COLO829 (cell line): ENCODE measurements around the gene TBC1D8.

Experiments
- DNase-seq: peaks from one replicate; pipeline ENCODE4 v3.0.0; 2012; ENCODE audit warnings: low spot score

Gene TBC1D8

DNA sequence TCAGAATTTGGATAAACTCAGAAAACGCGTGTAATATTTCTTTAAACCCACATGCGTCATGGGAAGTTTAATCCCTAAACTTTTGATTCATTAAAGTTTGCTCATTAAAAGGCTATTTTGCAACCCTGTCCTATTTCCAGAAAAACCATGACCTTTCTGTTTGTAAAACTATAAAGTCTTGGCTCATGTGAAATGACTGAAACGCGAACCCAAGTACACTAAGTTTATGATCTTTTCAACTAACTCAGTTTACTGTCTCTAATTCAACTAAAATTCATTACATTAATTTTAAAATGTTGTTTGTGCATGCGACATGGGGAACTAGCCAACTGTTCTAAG lies 153.0 kb downstream of the TBC1D8 start:
- DNase-seq: no peak

DNA sequence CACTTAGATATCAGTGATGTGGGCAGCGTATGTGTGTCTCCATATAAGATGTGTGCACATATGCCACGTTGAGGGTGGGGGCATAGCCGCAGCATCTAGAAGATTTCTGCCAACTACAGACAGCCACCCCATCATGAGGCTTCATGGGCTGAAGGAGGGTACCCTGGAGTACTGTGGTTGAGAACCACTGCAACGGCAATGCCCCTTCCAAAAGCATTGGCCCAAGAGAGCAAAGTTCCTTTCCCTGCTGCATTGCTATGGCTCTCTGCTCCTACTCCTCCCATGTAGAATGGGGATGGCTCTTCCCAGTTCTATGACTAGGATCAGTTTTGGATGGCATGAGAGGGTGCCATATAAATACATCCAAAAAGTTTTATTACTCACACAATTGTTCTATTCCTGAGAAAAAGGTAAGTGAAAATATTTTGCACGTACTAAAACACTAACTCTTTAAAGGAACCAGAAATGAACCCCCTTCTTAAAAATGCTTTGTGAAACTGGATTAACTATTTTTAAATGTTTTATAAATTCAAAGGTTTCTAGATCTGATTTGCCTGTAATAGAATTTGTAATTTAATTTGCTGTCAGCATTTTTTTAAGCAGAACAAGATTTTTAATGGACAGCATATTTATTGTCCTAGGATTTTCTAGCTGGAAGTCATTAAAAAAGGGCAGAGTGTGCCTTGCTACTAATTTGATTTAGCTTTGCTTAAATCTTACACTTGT lies 153.5 kb downstream of the TBC1D8 start:
- no peak for DNase-seq

DNA sequence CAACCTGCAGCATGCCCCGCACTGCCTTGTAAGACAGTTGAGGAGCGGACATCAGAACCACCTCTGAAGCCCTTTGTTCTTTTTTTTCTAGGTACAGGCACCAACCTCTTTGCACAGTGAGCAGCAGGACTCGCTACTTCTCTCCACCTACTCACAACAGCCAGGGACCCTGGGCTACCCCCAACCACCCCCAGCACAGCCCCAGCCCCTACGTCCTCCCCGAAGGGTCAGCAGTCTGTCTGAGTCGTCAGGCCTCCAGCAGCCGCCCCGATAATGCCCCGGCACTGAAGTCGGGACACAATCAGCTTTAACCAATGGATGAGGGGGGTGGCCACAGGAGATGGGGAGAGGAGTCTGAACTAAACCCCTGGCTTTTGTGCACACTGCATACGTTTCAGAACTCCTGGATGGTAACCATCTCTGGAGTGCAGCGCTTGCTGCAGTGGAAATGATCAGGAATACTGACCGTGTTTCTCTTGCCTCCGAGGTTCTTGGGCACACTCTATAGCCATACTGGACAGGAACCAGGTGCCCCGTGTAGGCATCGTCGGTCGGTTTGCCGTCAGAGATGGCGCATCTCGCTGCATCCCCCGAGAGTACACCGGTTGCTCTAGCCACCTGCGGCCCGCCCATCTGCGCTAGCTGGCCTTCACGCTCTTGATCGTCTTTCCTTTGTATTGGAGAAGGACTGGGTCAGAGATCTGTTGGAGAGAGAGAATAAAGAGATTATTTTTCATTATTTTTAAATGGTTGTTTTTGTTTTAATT lies 155.7 kb downstream of the TBC1D8 start:
- DNase-seq: no peak

DNA sequence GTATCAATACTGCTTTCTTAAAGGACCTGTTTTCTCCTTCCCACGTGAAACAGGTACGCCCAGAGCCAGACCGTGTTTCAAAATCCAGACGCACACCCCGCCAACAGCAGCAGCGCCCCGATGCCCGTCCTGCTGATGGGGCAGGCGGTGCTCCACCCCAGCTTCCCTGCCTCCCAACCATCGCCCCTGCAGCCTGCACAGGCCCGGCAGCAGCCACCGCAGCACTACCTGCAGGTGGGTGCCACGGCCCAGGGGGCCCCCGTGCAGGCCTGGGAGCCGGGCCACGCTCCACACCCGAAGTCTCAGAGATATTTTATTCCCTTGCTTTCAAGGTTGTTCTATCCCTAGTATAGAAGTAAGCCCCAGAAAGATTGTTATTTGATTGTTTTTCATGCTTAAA lies 157.9 kb downstream of the TBC1D8 start:
- DNase-seq: no peak

DNA sequence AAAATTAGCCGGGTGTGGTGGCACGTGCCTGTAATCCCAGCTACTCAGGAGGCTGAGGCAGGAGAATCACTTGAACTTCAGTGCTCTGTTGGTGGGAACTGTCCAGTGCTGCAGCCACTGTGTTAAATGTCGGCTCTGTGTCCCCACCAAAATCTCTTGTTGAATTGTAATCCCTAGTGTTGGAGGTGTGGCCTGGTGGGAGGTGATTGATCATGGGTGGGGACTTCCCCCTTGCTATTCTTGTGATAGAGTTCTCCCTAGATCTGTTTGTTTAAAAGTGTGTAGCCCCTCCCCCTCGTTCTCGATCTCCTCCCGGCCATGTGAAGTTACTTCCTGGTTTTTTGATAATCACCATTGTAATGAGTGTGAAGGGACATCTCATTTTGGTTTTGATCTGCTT lies 158.9 kb downstream of the TBC1D8 start:
- DNase-seq: no peak

DNA sequence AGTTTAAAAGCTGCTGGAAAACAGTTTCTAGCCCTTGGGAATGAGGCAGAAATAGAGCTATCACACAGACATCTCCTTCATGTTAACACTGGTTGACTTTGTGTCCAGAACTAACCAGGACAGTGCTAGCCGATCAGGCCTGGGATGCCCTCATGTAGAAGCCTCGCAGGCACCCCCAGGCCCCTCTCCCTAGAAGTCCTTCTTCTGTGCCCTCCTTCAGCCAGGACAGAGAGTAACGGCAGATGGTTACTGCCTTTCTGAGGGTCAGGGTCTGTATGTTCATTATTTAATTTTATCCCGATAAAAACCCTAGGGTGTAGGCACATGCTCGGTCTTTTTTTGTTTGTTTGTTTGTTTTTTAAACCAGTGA lies 159.8 kb downstream of the TBC1D8 start:
- no peak for DNase-seq

DNA sequence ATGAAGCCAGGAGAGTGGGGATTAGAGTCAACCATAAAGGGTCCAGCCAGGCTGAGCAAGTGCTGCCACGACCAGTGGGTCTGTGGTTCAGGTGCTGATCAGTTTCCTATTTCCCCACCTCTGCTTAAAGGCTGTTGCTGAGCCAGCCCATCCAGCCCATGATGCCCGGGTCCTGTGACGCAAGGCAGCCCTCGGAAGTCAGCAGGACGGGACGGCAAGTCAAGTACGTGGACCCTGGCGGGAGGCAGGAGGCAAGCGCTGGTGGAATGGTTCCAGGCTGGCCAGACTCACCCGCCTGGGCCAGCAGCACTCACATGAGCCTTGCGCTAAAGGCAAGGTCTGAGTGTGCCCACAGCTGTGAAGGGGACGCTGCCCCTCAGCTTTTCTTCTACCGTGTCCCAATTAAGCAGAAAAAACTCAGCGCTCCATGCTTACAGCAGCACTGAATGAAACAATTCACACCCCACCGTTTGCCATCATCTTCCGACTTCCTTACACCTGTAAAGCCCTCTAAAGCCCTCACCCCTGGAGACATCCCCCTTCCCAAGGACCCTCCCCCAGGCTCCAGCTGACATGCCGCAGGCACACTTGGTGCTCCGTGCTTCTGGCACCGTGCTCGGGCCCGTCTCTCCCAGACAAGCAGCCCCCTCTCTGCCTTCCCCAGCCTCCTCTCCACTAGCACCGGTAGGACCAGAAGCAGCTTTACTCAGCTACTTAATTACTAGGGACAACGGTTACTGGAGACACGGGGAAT lies 160.4 kb downstream of the TBC1D8 start:
- no peak for DNase-seq

DNA sequence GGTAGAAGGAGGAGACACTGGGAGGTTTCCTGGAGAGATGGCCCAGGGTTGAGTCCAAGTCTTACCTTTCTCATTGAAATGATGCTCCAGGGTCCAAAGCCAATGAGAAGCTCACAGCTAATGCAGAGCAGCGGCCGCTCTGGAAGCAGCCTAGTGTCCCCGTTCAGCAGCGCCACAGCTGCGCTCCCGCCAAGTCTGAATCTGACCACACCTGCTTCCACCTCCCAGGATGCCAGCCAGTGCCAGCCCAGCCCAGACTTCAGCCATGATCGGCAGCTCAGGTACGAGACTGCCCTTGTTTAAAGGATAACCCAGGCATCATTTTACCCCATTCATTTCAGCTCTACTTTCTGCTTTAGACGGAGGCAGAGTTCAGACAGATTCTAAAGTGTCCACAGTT lies 161.0 kb downstream of the TBC1D8 start:
- DNase-seq: no peak

DNA sequence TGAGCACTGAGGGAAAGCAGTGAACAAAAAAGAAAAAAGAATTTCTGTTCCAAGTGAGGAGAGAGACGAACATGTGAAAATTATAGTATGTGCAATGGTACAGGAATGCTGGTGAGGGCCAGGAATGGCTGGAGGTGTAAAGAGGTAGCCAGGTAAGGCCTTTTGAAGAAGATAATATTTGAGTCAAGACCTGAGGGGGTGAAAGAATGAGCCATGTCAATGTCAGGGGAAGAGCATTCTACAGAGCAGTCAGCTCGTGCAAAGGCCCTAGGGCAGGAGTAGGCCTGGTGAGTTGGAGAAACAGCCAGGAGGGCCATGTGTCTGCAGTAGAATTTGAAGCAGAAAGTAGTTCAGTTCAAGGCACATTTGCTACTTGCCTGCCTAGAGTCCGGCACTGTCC lies 161.5 kb downstream of the TBC1D8 start:
- no peak for DNase-seq

DNA sequence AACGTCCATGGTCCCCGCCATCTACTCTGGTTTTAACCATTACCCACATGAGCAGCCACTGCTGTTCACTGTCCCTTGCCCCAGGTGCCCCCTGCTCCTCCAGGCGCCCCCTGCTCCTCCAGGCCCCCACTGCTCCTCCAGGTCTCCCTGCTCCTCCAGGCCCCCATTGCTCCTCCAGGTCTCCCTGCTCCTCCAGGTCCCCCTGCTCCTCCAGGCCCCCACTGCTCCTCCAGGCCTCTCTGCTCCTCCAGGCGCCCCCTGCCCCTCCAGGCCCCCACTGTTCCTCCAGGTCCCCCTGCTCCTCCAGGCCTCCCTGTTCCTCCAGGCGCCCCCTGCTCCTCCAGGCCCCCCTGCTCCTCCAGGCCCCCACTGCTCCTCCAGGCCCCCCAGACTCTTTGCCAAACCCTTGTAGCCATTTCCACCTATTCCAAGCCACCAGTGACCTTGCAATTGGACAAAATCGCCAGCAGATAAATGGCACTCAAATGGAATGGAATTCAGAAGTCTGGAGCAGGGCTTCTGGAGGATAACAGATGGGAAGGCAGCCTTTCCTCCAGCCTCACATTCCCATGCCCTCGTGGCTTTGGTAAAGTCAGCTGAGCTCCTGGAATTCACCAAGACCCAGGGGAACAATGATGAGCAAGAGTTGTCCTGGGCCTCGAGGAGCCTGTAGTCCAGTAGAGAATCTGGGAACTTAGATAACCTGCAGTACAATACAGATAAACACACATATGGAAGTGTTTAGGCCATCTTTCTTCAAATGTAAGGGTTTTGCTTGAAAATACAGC lies 162.4 kb downstream of the TBC1D8 start:
- peak; percentile 57 for DNase-seq

DNA sequence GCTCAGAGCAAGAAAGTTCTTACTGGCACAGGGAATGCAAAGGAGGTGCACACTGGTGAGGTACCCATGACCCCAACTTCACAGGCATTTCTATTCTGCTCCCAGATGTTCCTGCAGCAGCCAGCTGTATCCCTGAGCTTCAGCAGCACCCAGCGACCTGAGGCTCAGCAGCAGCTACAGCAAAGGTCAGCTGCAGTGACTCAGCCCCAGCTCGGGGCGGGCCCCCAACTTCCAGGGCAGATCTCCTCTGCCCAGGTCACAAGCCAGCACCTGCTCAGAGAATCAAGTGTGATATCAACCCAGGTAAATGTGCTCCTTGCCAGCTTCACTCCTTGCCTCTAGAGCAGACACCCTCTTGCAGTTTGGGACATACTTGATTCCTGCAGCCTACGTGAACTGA lies 163.2 kb downstream of the TBC1D8 start:
- DNase-seq: no peak

DNA sequence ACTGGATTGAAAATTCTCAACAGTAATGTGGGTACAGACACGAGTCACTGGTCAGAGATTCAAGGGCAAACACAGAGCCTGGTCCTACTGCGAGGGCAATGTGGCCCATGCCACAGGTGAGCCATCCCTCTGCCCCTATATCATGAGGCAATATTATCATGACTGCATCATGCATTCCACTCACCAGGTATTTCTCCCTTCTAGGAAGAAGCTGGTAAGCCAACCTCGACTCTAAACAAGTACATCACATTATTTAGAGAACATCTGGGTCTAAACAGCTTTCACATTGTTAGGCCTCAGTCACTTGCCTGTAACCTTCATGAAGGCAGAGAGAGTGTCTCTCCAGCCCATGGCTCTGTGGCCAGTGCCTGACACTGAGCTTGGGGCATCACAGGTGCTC lies 163.6 kb downstream of the TBC1D8 start:
- DNase-seq: no peak

DNA sequence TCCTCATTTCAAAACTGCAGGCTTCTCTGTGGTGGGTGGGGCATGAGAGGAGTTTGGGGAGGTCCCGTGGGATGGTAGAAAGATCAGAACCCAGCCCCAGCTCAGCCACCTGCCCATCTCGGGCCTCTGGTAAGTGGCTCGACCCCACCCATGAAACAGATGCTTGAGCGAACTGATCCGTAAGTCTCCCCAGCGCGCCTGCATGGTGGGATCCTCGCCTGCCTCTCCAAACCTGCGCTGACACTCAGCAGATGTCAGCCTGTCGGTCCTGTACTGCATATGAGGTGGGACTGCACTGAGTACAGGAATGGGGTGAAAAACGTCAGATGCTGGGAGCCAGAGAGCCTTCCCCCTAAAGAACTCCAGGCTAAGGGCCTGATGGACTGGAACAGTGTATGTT lies 165.0 kb downstream of the TBC1D8 start:
- DNase-seq: no peak

DNA sequence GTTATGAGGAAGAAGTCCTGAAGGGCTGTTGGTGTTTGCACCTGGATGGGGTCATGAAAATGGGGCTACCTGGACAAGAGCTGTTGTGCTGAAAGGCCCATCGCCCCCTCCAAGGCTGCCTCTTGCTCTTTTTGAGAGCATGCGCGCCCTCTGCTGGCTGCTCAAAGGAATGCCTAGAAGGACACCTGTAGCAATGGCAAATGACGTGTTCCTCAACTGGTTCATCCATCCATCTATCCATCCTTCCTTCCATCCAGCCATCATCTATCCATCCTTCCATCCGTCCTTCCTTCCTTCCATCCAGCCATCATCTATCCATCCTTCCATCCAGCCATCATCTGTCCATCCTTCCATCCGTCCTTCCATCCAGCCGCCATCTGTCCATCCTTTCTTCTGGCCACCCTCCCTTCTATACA lies 166.3 kb downstream of the TBC1D8 start:
- peak; percentile 74 for DNase-seq

DNA sequence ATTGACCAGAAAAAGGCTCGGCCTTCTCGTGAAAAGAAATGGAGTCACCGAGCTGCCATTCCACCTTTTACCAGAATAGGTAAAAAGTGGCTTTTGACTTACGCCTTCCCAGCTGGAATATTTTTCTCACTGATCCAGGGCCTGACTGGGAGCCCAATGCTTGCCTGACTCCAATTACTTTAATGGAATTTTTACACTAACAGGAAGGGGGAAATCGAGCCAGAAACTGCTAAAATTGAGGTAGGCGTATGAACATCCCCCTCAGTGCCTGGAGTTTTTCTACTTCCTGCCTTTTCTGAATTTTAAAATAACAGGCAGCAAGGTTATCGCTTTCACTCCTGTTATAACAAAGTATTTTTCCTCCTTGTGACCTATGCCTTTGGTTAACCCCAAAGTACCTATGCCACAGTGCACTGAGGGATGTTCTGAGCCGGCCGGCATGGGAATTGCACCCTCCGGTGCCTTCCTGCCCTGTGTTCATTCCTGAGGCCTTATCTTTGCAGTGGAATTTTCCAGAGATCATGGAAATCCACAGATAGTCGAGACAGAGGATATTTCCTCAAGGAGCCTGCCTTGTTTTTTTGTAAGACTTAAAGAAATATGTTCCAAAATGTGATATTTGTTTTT lies 167.4 kb downstream of the TBC1D8 start:
- DNase-seq: no peak

DNA sequence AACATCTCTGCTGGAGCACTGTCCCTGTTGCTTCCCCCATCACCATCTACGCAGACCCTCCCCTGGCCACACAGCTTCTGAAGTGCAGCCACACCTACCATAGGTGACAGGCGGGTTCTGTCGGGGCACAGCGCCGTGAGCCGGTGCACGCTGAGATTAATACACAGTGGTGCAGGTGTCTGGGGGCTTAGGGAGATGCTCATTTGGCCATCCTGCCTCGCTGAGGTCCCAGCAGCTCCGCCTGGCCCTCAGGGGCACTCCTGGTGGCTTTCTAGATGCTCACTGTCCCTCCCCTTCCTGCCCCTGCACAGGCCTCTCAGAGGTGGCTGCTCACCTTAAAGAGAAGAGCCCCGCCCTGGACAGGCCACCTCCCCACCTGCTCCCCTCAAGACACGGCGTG lies 168.0 kb downstream of the TBC1D8 start:
- no peak for DNase-seq

DNA sequence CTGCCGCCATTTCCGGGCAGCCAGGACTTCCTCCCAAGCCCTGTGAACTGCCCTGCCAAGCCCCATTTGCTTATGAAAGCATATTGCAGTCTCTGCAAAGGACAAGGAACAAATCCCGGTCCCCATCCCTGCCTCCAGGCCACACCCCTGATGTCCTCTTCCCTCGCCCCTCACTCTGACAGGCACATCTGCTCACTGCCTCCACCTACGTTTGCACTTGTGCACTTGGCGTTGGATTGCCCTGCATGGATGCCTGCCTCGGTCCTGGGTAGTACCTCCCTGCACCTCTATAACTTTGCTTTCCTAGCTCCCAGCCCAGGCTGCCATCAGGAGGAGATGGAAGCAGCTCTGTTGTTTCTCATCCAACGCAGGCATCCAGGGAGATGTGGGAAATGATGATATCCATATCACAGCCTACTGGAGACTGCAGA lies 168.7 kb downstream of the TBC1D8 start:
- DNase-seq: no peak

DNA sequence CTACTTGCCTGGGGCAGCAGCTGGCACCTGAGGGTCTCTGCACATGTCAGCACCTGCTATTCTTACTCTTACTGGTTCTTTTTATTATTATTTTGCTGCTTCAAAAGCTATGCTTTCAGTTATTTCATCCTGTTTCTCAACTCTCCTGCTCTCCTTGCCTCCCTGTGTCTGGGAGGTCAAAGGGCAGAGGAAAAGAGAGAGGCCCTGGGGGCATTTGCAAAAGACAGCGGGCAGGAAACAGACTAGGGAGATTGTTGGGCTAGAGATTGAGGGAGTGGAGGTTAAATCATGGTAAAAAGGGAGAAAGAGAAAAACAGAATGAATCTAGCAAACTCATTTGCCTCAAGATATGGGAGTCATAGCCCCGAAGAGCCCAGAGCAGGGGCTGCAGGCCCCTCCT lies 170.2 kb downstream of the TBC1D8 start:
- DNase-seq: no peak

DNA sequence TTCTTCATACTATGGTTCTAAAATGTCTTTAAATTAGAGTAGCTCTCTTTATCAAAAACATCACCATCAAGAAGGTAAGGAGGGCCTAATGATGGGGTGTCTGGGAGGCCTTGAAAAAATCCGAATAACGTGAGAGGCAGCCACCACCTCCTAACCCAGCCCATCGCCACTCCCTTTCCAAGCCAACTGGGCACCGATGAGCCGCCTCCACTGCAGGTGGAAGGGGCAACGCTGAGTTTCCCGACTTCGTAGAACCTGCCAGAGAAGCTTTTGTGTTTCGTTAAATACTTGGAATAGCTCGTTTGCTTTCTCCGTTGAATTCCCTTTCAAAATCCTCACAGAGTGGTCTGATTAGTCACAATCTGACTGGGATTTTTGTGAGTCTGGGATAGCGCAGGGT lies 171.1 kb downstream of the TBC1D8 start:
- DNase-seq: no peak

DNA sequence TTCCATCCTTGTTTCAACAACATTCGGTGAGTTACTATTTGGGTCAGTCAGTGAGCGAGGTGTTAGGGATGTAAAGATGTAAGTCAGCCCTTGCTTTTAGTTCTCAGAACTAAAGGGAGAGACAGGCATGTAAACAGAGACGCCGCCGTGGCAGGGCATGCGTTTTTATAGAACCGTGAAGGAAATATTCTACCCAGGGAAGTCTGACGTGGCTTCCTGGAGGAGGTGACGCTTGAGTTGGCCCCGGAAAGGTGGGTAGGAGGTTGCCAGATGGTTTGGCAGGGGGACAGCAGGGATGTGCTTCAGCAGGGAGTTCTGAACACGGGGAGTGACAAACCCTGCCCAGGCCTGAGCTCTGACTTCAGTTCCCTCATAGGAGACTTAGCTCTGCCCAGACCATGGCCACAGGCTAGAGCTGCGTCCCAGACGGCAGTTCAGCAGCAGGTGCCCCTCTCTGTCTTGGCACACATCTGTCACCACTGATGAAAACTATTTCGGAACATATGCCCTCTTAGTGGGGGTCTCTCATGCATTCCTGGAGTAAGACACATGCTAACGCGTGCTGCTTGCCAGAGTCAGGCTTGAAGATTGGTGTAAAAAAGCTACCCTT lies 172.5 kb downstream of the TBC1D8 start:
- no peak for DNase-seq

DNA sequence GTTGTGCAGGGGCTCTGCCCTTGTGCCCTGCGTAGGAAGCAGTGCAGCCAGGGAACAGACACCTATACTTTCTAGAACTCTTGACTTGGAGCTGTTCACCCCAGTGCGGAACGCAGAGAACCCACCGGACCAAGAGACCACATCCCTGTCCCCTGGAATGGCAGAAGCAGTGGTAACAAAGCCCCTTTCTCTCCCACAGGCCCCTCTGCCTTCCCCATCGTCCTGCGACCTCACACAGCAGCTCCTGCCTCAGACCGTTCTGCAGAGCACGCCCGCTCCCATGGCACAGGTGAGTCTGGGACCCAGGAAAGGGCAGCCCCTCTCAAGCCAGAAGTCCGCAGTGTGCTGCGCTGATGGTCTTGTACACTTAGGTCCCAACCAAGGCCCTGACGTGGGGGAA lies 173.7 kb downstream of the TBC1D8 start:
- DNase-seq: no peak
